Parathyroid adenoma (tissue), 2 donors: ENCODE measurements around the gene MTFP1.

ENCODE experiments used
- H2AFZ ChIP-seq: fragments of 300-600 bp; sonication (generic); one replicate; pipeline ENCODE4 v1.7.0; 2017; ENCODE audit warnings: antibody characterized with exemption, mild to moderate bottlenecking
- H3K27ac ChIP-seq: fragments of 300-600 bp; sonication (generic); one replicate; pipeline ENCODE4 v1.7.0; 2017
- H3K27me3 ChIP-seq: fragments of 300-600 bp; sonication (generic); one replicate; pipeline ENCODE4 v1.7.0; 2017; ENCODE audit warnings: low read length; ENCODE audit not compliant: control insufficient read depth, insufficient read depth
- H3K36me3 ChIP-seq: fragments of 300-600 bp; sonication (generic); one replicate; pipeline ENCODE4 v1.7.0; 2017; ENCODE audit warnings: low read length; ENCODE audit not compliant: control insufficient read depth, insufficient read depth
- H3K4me1 ChIP-seq: fragments of 300-600 bp; sonication (generic); one replicate; pipeline ENCODE4 v1.7.0; 2017; ENCODE audit warnings: control low read depth
- H3K4me2 ChIP-seq: fragments of 300-600 bp; sonication (generic); one replicate; pipeline ENCODE4 v1.7.0; 2017; ENCODE audit warnings: low read length
- H3K4me3 ChIP-seq: fragments of 300-600 bp; sonication (generic); one replicate; pipeline ENCODE4 v1.7.0; 2017; ENCODE audit warnings: low read depth, low read length
- H3K79me2 ChIP-seq: fragments of 300-600 bp; sonication (generic); one replicate; pipeline ENCODE4 v1.7.0; 2017; ENCODE audit warnings: control low read depth
- H3K9ac ChIP-seq: fragments of 300-600 bp; sonication (generic); one replicate; pipeline ENCODE4 v1.7.0; 2017; ENCODE audit warnings: mild to moderate bottlenecking
- H3K9me3 ChIP-seq: fragments of 300-600 bp; sonication (generic); one replicate; pipeline ENCODE4 v1.7.0; 2017; ENCODE audit warnings: low read length; ENCODE audit not compliant: control insufficient read depth
- TF ChIP-seq, protein P1 (sequence below): fragments of 300-600 bp; sonication (generic); IDR thresholded peaks from one replicate; pipeline ENCODE4 v1.7.0; 2017; ENCODE audit warnings: antibody characterized with exemption, mild to moderate bottlenecking
- donor health status: primary hyperparathyroidism.

MTFP1 gene

DNA sequence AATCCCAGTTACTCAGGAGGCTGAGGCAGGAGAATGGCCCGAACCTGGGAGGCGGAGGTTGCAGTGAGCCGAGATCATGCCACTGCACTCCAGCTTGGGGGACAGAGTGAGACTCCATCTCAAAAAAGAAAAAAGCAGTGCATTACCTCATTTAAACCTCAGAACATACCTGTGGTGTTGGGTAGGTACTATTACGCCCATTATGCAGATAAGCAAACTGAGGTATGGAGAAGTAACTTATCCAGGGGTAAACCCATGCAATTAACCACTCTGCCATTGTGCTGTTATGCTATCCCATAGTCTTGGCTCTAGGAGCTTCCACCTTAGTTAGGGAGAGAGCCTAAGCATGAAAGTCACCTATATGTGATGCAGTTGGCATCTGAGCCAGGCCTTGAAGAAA is 48.6 kb downstream of the MTFP1 start:
- no peak overlapping the region for H3K4me3 ChIP-seq
- no peaks in the 10 kb centered on the region for H3K9me3 ChIP-seq
- H3K36me3 ChIP-seq: no peaks in the 10 kb centered on the region
- no peaks in the 10 kb centered on the region for H3K4me1 ChIP-seq
- TF ChIP-seq, protein P1, sequence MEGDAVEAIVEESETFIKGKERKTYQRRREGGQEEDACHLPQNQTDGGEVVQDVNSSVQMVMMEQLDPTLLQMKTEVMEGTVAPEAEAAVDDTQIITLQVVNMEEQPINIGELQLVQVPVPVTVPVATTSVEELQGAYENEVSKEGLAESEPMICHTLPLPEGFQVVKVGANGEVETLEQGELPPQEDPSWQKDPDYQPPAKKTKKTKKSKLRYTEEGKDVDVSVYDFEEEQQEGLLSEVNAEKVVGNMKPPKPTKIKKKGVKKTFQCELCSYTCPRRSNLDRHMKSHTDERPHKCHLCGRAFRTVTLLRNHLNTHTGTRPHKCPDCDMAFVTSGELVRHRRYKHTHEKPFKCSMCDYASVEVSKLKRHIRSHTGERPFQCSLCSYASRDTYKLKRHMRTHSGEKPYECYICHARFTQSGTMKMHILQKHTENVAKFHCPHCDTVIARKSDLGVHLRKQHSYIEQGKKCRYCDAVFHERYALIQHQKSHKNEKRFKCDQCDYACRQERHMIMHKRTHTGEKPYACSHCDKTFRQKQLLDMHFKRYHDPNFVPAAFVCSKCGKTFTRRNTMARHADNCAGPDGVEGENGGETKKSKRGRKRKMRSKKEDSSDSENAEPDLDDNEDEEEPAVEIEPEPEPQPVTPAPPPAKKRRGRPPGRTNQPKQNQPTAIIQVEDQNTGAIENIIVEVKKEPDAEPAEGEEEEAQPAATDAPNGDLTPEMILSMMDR: no peak
- H3K79me2 ChIP-seq: no peaks in the 10 kb centered on the region
- H3K27ac ChIP-seq: no peak overlapping the region
- no peak overlapping the region for H3K9ac ChIP-seq
- H3K4me2 ChIP-seq: no peak overlapping the region
- no peak overlapping the region for H2AFZ ChIP-seq
- no peaks in the 10 kb centered on the region for H3K27me3 ChIP-seq

DNA sequence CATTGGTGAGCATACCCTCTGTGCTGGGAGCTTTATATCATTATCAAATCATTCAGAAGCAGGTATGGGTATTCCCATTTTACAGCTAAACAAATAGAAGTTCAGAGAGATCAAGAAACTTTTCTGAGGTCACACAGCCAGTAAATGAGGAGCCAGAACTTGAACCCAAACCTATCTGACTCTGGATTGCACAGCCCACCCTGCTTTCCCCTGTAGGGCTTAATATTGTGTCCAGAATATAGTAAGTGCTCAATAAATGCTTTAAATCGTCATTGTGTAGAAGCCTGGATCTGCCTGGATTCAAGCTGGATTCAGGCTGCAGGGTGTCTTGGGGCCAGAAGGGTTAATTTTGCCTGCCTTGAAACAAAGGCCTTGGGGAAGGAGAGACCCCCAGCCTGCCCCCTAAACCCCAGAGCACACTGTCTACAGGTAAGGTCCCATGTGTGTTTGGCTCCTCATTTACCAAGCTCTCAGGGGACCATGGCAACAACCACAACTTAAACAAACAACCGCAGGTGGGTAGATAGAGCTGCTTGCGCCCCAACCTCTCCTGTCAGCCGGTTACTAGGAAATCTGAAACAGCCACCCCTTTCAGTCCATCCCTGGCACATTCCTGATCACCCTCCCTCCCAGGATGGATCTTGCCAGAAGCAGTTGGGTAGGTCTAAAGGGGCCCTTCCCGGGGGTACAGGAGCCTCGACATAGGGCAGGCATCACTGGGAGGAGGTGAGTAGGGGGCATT is 49.3 kb downstream of the MTFP1 start:
- Histone ChIP-seq H3K4me3 (no peak overlapping the region), H2AFZ (no peak overlapping the region), H3K36me3 (no peaks in the 10 kb centered on the region), H3K9ac (no peak overlapping the region), H3K9me3 (no peaks in the 10 kb centered on the region), H3K27me3 (no peaks in the 10 kb centered on the region), H3K4me2 (no peak overlapping the region), H3K79me2 (no peaks in the 10 kb centered on the region), H3K27ac (no peak overlapping the region), H3K4me1 (no peaks in the 10 kb centered on the region)
- TF ChIP-seq, protein P1: no peak
